ENCODE results near the gene SMAD7.
A peak's percentile ranks its signal among the peaks of the same experiment; 100 is the strongest.

Gene SMAD7

GRCh38 chr18:48914581-48915251 lies 36.0 kb downstream of the SMAD7 start:
- DNase-seq (ENCODE audit: low read depth), result no peak

- no peak for DNase-seq (ENCODE audit: low read depth)
These were observed 37.0 kb downstream of the SMAD7 start for GRCh38 chr18:48913775-48914174.

- no peak for DNase-seq (ENCODE audit: low read depth)
These were observed 37.6 kb downstream of the SMAD7 start for GRCh38 chr18:48913201-48913600.

- no peak for DNase-seq (ENCODE audit: low read depth)
These were observed 39.7 kb downstream of the SMAD7 start for GRCh38 chr18:48910972-48911545.

- DNase-seq (ENCODE audit: low read depth), result no peak
These were observed 41.0 kb downstream of the SMAD7 start for GRCh38 chr18:48909721-48910120.

- no peak for DNase-seq (ENCODE audit: low read depth)
These were observed 41.8 kb downstream of the SMAD7 start for GRCh38 chr18:48908916-48909315.

GRCh38 chr18:48905513-48905912 lies 45.3 kb downstream of the SMAD7 start:
- DNase-seq (ENCODE audit: low read depth), result no peak

GRCh38 chr18:48904847-48905394 lies 45.8 kb downstream of the SMAD7 start:
- no peak for DNase-seq (ENCODE audit: low read depth)

GRCh38 chr18:48904091-48904490 lies 46.7 kb downstream of the SMAD7 start:
- no peak for DNase-seq (ENCODE audit: low read depth)

GRCh38 chr18:48902856-48903601 lies 47.7 kb downstream of the SMAD7 start:
- DNase-seq (ENCODE audit: low read depth), result no peak

GRCh38 chr18:48902023-48902855 lies 48.5 kb downstream of the SMAD7 start:
- peak; percentile 89 for DNase-seq (ENCODE audit: low read depth)

GRCh38 chr18:48901145-48902022 lies 49.4 kb downstream of the SMAD7 start:
- no peak for DNase-seq (ENCODE audit: low read depth)

GRCh38 chr18:48900469-48900868 lies 50.3 kb downstream of the SMAD7 start:
- DNase-seq (ENCODE audit: low read depth), result no peak

- no peak for DNase-seq (ENCODE audit: low read depth)
These were observed 51.1 kb downstream of the SMAD7 start for GRCh38 chr18:48899558-48900174.

- DNase-seq (ENCODE audit: low read depth), result no peak
These were observed 52.2 kb downstream of the SMAD7 start for GRCh38 chr18:48898521-48898920.

- DNase-seq (ENCODE audit: low read depth), result no peak
These were observed 53.2 kb downstream of the SMAD7 start for GRCh38 chr18:48897531-48897930.

- DNase-seq (ENCODE audit: low read depth), result peak; percentile 43
These were observed 53.8 kb downstream of the SMAD7 start for GRCh38 chr18:48896875-48897511.

GRCh38 chr18:48896326-48896874 lies 54.4 kb downstream of the SMAD7 start:
- DNase-seq (ENCODE audit: low read depth), result no peak

GRCh38 chr18:48894799-48895346 lies 55.9 kb downstream of the SMAD7 start:
- no peak for DNase-seq (ENCODE audit: low read depth)
